Measurements from ENCODE around the gene PRKCG. TPM values are rescaled to one million over a fixed set of nuclear protein-coding genes. Genes with fewer than 3 reads are reported as not detected.

The PRKCG gene
- total and polyA plus RNA-seq, 2 of the 8 experiments (the other 6 are each of a cell fraction or from before 2014, with no cell fraction given) = 6.1 to 10.6 TPM

- 0 out of 2 replicates have a peak overlapping the region, but pooled peaks have one; percentile 5 for H4K8ac ChIP-seq (ENCODE audit: extremely low read depth, insufficient read depth, low read length)
- H3K23me2 ChIP-seq (ENCODE audit: low read depth, low read length) = peaks cover 24% of the 10 kb centered on the region
- H3K56ac ChIP-seq (replicated peaks; ENCODE audit: insufficient read length, low read depth, low read length) = peak overlapping the region; percentile 65
- POLR2A ChIA-PET (ENCODE audit: partially characterized antibody) = interaction anchor here (0.8 to 4.7 kb wide), 10 partner anchors 9 to 94 kb away, joined by 3 to 61 read pairs (median 4); partner anchors contain the start of gene MYADM
- no peak overlapping the region for H2BK120ac ChIP-seq (replicated peaks; ENCODE audit: low read depth, low read length)
- H3K4me2 ChIP-seq (ENCODE audit: insufficient read depth in 1 of 2, low read depth in 2 of 2, low read length in 2 of 2) = peak overlapping the region; percentile 98 to 100
- H2BK12ac ChIP-seq (ENCODE audit: low read depth, low read length) = 0 out of 2 replicates have a peak overlapping the region, but pooled peaks have one; percentile 50
- peak in 1 of 2 experiments; percentile 63 for DNase-seq (ENCODE audit: low read depth in 1 of 2, low spot score in 2 of 2)
- no peaks in the 10 kb centered on the region; a peak in 1 of 8 replicates for H3K36me3 ChIP-seq (ENCODE audit: control insufficient read depth in 2 of 4, insufficient read depth in 4 of 4, low read length in 3 of 4)
- no peaks in the 10 kb centered on the region for H3K79me2 ChIP-seq (ENCODE audit: control insufficient read depth in 1 of 2, insufficient read depth in 2 of 2, low read length in 2 of 2)
- H3K27me3 ChIP-seq (replicated peaks in 1 of 4; ENCODE audit: control insufficient read depth in 3 of 4, extremely low read depth in 1 of 4, insufficient read depth in 3 of 4, low read length in 3 of 4) = peaks cover 0 to 11% (median 3%) of the 10 kb centered on the region in 4 experiments; a peak in 4 of 7 replicates
- H3K4me1 ChIP-seq (replicated peaks in 1 of 4; ENCODE audit: control insufficient read depth in 3 of 4, insufficient read depth in 4 of 4, low read length in 3 of 4) = peaks cover 3 to 26% (median 8%) of the 10 kb centered on the region in 4 experiments
- FAIRE-seq = no peak
- no peak overlapping the region for H3K23ac ChIP-seq (ENCODE audit: insufficient read length)
- H3K27ac ChIP-seq (ENCODE audit: low read depth, low read length) = no peak overlapping the region
- H2BK5ac ChIP-seq (ENCODE audit: low read depth, low read length) = no peak overlapping the region
- H2AK5ac ChIP-seq (ENCODE audit: low read depth, low read length) = no peak overlapping the region
- peak overlapping the region; percentile 78 for H3K18ac ChIP-seq (ENCODE audit: extremely low read depth, low read length)
- H3K4ac ChIP-seq (replicated peaks; ENCODE audit: insufficient read length, low read depth, low read length) = no peak overlapping the region
- no peak overlapping the region for H2BK15ac ChIP-seq (ENCODE audit: low read length)
- peak overlapping the region; percentile 81 for H4K91ac ChIP-seq (replicated peaks; ENCODE audit: insufficient read length, low read length)
- no peak overlapping the region for H3K9ac ChIP-seq (replicated peaks in 1 of 4; ENCODE audit: extremely low read depth in 1 of 4, low read depth in 3 of 4, low read length in 3 of 4)
- H3K9me3 ChIP-seq (ENCODE audit: insufficient read depth in 2 of 2, low read depth in 1 of 2, low read length in 1 of 2) = no peaks in the 10 kb centered on the region
- no peaks in the 10 kb centered on the region for H3K79me1 ChIP-seq (ENCODE audit: low read depth, low read length)
- H2AFZ ChIP-seq (ENCODE audit: low read length) = no peak overlapping the region
- H3K4me3 ChIP-seq (ENCODE audit: extremely low read depth in 1 of 4, insufficient read depth in 2 of 4, low read depth in 3 of 4, low read length in 4 of 4) = peak overlapping the region; percentile 48 to 77 (median 54)
- H2BK20ac ChIP-seq (ENCODE audit: low read length) = no peak overlapping the region
- WGBS, 2 experiments (ENCODE audit: extremely low coverage in 1 of 2, insufficient coverage in 1 of 2, insufficient read length in 1 of 2, insufficient replicate concordance in 2 of 2, low coverage in 1 of 2, low lambda C conversion rate in 2 of 2, missing lambda C conversion rate in 1 of 2) = 4% methylated on average over 9 of the region's 18 CpGs; no CpG with 5 or more reads in 1 of the 2 experiments
- CTCF ChIA-PET (ENCODE audit: partially characterized antibody) = interaction anchor here (0.6 to 4.0 kb wide), 15 partner anchors 9 to 237 kb away, joined by 3 to 24 read pairs (median 5); no protein-coding TSS in a partner anchor
- H3K14ac ChIP-seq (ENCODE audit: insufficient read length) = no peak overlapping the region
- H4K5ac ChIP-seq (ENCODE audit: insufficient read length, low read depth, low read length) = no peak overlapping the region
- no peaks in the 10 kb centered on the region for H4K20me1 ChIP-seq (replicated peaks in 1 of 2; ENCODE audit: control insufficient read depth in 1 of 2, insufficient read depth in 2 of 2, low read length in 2 of 2)
- no peak for TF ChIP-seq EZH2 (IDR thresholded peaks at IDR 0.05; ENCODE audit: low read depth, low read length, severe bottlenecking)
- TF ChIP-seq E2F6 (IDR thresholded peaks at IDR 0.05) = 0 out of 2 replicates have a peak, but pooled peaks have one; percentile 1
- TF ChIP-seq HDAC6 (IDR thresholded peaks at IDR 0.05; ENCODE audit: low read depth, low read length) = no peak
- no peak for TF ChIP-seq CTCF (IDR thresholded peaks at IDR 0.05; ENCODE audit: control extremely low read depth in 1 of 3, insufficient read depth in 1 of 3, low read depth in 1 of 3, low read length in 3 of 3)
- TF ChIP-seq TEAD4 (IDR thresholded peaks at IDR 0.05; ENCODE audit: low read depth, low read length) = no peak
- TF ChIP-seq SP4 (IDR thresholded peaks at IDR 0.05; ENCODE audit: low read length) = no peak
- peak; percentile 48 for TF ChIP-seq KDM4A (IDR thresholded peaks at IDR 0.05; ENCODE audit: low read depth, low read length, severe bottlenecking)
- no peak for TF ChIP-seq ZNF274 (IDR thresholded peaks at IDR 0.05; ENCODE audit: borderline replicate concordance, extremely low read depth, low read length)
These were observed 524 bp downstream of the PRKCG start for GRCh38 chr19:53882391-53883050.
